H1 (cell line): ENCODE data around the gene MAPK8IP1. TPM values are rescaled to one million over a fixed set of nuclear protein-coding genes. Genes with fewer than 3 reads are reported as not detected.

Experiments used
- CTCF ChIA-PET: fragments of 300-600 bp; sonication (Branson Sonifier 250); formaldehyde crosslinking; loops from one replicate; lab custom pipeline; 2021; ENCODE audit not compliant: partially characterized antibody; lab: Charles Lee
- POLR2A ChIA-PET: fragments of 300-600 bp; sonication (Branson Sonifier 250); formaldehyde crosslinking; loops from one replicate; lab custom pipeline; 2021; ENCODE audit warnings: inconsistent platforms; ENCODE audit not compliant: partially characterized antibody; lab: Charles Lee
- DNase-seq, 2 experiments: peaks; one replicate each; pipeline versions ENCODE4 v3.0.0 to v3.0.0-alpha.2; 2010 to 2022; ENCODE audit warnings: low spot score in 2 of 2, low read depth in 1 of 2, mixed read lengths in 1 of 2
- FAIRE-seq: peaks from 2 replicates; lab custom pipeline; 2011; peaks lifted over from hg19 to GRCh38; lab: Jason Lieb, UNC
- H2AFZ ChIP-seq: 2 replicates; pipeline ENCODE4 v1.8.1; 2012; ENCODE audit warnings: low read length, inconsistent platforms
- H2AK5ac ChIP-seq: 2 replicates; pipeline ENCODE4 v1.6.1; 2013; ENCODE audit warnings: low read depth, low read length
- H2BK120ac ChIP-seq: replicated peaks from 2 replicates; pipeline ENCODE3; 2013; ENCODE audit warnings: low read depth, low read length, inconsistent platforms
- H2BK12ac ChIP-seq: 2 replicates; pipeline ENCODE4 v1.6.1; 2013; ENCODE audit warnings: low read depth, low read length
- H2BK15ac ChIP-seq: 2 replicates; pipeline ENCODE4 v1.6.1; 2013; ENCODE audit warnings: low read length
- H2BK20ac ChIP-seq: 2 replicates; pipeline ENCODE4 v1.6.1; 2013; ENCODE audit warnings: low read length
- H2BK5ac ChIP-seq: 2 replicates; pipeline ENCODE4 v1.6.1; 2013; ENCODE audit warnings: low read depth, low read length
- H3K14ac ChIP-seq: 2 replicates; pipeline ENCODE4 v1.6.1; 2013; ENCODE audit warnings: inconsistent platforms; ENCODE audit not compliant: insufficient read length
- H3K18ac ChIP-seq: 2 replicates; pipeline ENCODE4 v1.6.1; 2013; ENCODE audit warnings: low read length; ENCODE audit errors: extremely low read depth
- H3K23ac ChIP-seq: 2 replicates; pipeline ENCODE4 v1.6.1; 2013; ENCODE audit warnings: inconsistent platforms; ENCODE audit not compliant: insufficient read length
- H3K23me2 ChIP-seq: 2 replicates; pipeline ENCODE4 v1.6.1; 2013; ENCODE audit warnings: low read depth, low read length
- H3K27ac ChIP-seq: 2 replicates; pipeline ENCODE4 v1.6.1; 2011; ENCODE audit warnings: low read depth, low read length, inconsistent platforms
- H3K27me3 ChIP-seq, 4 experiments: replicated peaks in 1 of 4; 1 replicate in 1 of 4; 2 replicates in 3 of 4; pipeline versions ENCODE4 v1.6.1 to v1.8.1; 2011 to 2013; ENCODE audit warnings: low read length in 3 of 4, mild to moderate bottlenecking in 3 of 4, inconsistent platforms in 2 of 4, mixed read lengths in 2 of 4, moderate library complexity in 1 of 4; ENCODE audit not compliant: control insufficient read depth in 3 of 4, insufficient read depth in 3 of 4; ENCODE audit errors: extremely low read depth in 1 of 4
- H3K36me3 ChIP-seq, 4 experiments: 2 replicates each; pipeline versions ENCODE4 v1.6.1 to v1.8.1; 2011 to 2013; ENCODE audit warnings: mild to moderate bottlenecking in 4 of 4, low read length in 3 of 4, moderate library complexity in 2 of 4, control low read depth in 1 of 4, inconsistent platforms in 1 of 4; ENCODE audit not compliant: insufficient read depth in 4 of 4, control insufficient read depth in 2 of 4
- H3K4ac ChIP-seq: replicated peaks from 2 replicates; pipeline ENCODE3; 2013; ENCODE audit warnings: low read length, low read depth, mixed read lengths, inconsistent platforms; ENCODE audit not compliant: insufficient read length
- H3K4me1 ChIP-seq, 4 experiments: replicated peaks in 1 of 4; 1 replicate in 1 of 4; 2 replicates in 3 of 4; pipeline versions ENCODE4 v1.6.1 to v1.8.1; 2011 to 2013; ENCODE audit warnings: low read length in 3 of 4, inconsistent platforms in 2 of 4, mixed read lengths in 1 of 4; ENCODE audit not compliant: insufficient read depth in 4 of 4, control insufficient read depth in 3 of 4
- H3K4me2 ChIP-seq, 2 experiments: 2 replicates each; pipeline versions ENCODE4 v1.6.1 to v1.8.1; 2011 to 2013; ENCODE audit warnings: low read depth in 2 of 2, low read length in 2 of 2, control low read depth in 1 of 2, inconsistent platforms in 1 of 2, mild to moderate bottlenecking in 1 of 2; ENCODE audit not compliant: insufficient read depth in 1 of 2
- H3K4me3 ChIP-seq, 4 experiments: fragments of 200-600, 300-600 bp in 1 of 4; sonication (generic), shearing (Covaris generic), sonication (Bioruptor Twin) in 1 of 4; 2 replicates each; pipeline versions ENCODE4 v1.5.1 to v1.8.1; 2011 to 2016; ENCODE audit warnings: low read length in 4 of 4, low read depth in 3 of 4, control low read depth in 2 of 4, inconsistent platforms in 2 of 4, mild to moderate bottlenecking in 2 of 4, mixed read lengths in 1 of 4, moderate library complexity in 1 of 4; ENCODE audit not compliant: insufficient read depth in 2 of 4; ENCODE audit errors: extremely low read depth in 1 of 4
- H3K56ac ChIP-seq: replicated peaks from 2 replicates; pipeline ENCODE3; 2013; ENCODE audit warnings: low read depth, mild to moderate bottlenecking, mixed read lengths, low read length, inconsistent platforms; ENCODE audit not compliant: insufficient read length
- H3K79me1 ChIP-seq: 2 replicates; pipeline ENCODE4 v1.6.1; 2013; ENCODE audit warnings: low read depth, low read length, control low read depth
- H3K79me2 ChIP-seq, 2 experiments: 2 replicates each; pipeline versions ENCODE4 v1.6.1 to v1.8.1; 2012 to 2013; ENCODE audit warnings: low read length in 2 of 2, mild to moderate bottlenecking in 2 of 2, inconsistent platforms in 1 of 2; ENCODE audit not compliant: insufficient read depth in 2 of 2, control insufficient read depth in 1 of 2
- H3K9ac ChIP-seq, 4 experiments: replicated peaks in 1 of 4; 1 replicate in 1 of 4; 2 replicates in 3 of 4; pipeline versions ENCODE4 v1.6.1 to v1.8.1; 2011 to 2013; ENCODE audit warnings: low read depth in 3 of 4, low read length in 3 of 4, control low read depth in 2 of 4, mild to moderate bottlenecking in 2 of 4, moderate library complexity in 2 of 4, inconsistent platforms in 1 of 4; ENCODE audit errors: extremely low read depth in 1 of 4
- H3K9me3 ChIP-seq, 2 experiments: 2 replicates each; pipeline versions ENCODE4 v1.6.1 to v1.8.1; 2012 to 2013; ENCODE audit warnings: mild to moderate bottlenecking in 2 of 2, moderate library complexity in 2 of 2, control low read depth in 1 of 2, inconsistent platforms in 1 of 2, low read depth in 1 of 2, low read length in 1 of 2, mixed read lengths in 1 of 2; ENCODE audit not compliant: insufficient read depth in 2 of 2
- H4K20me1 ChIP-seq, 2 experiments: replicated peaks in 1 of 2; 2 replicates each; pipeline versions ENCODE3 to v1.8.1; 2011 to 2013; ENCODE audit warnings: inconsistent platforms in 2 of 2, low read length in 2 of 2, mild to moderate bottlenecking in 1 of 2; ENCODE audit not compliant: insufficient read depth in 2 of 2, control insufficient read depth in 1 of 2
- H4K5ac ChIP-seq: 2 replicates; pipeline ENCODE4 v1.6.1; 2013; ENCODE audit warnings: low read length, low read depth, mixed read lengths, inconsistent platforms; ENCODE audit not compliant: insufficient read length
- H4K8ac ChIP-seq: 2 replicates; pipeline ENCODE4 v1.8.0; 2013; ENCODE audit warnings: mild to moderate bottlenecking, moderate library complexity, low read length, inconsistent platforms; ENCODE audit not compliant: insufficient read depth; ENCODE audit errors: extremely low read depth
- H4K91ac ChIP-seq: replicated peaks from 2 replicates; pipeline ENCODE3; 2013; ENCODE audit warnings: low read length, mixed read lengths, inconsistent platforms; ENCODE audit not compliant: insufficient read length
- BACH1 ChIP-seq: IDR thresholded peaks from 2 replicates; pipeline ENCODE4 v1.6.1; 2012; ENCODE audit warnings: low read length, improper control_type of control experiment
- POLR2A ChIP-seq, 2 experiments: IDR thresholded peaks; 1 replicate in 1 of 2; 2 replicates in 1 of 2; pipeline ENCODE4 v1.6.1; 2011; ENCODE audit warnings: low read depth in 2 of 2, low read length in 2 of 2, mild to moderate bottlenecking in 2 of 2; ENCODE audit errors: control extremely low read depth in 1 of 2
- WGBS, 2 experiments: shearing (Covaris generic) in 1 of 2; methylation state at CpG; one replicate each; pipeline versions ENCODE4 v1.1.6 to v1.1.7; 2013 to 2015; ENCODE audit warnings: low lambda C conversion rate in 2 of 2, mixed read lengths in 2 of 2, inconsistent platforms in 1 of 2, low coverage in 1 of 2, missing lambda C conversion rate in 1 of 2; ENCODE audit not compliant: insufficient replicate concordance in 2 of 2, insufficient coverage in 1 of 2, insufficient read length in 1 of 2; ENCODE audit errors: extremely low coverage in 1 of 2, missing lambda C conversion rate in 1 of 2; 5-methylcytosine and 5-hydroxymethylcytosine counted together
- polyA plus RNA-seq, 7 experiments: library from polyadenylated mRNA; depleted of rRNA in 3 of 7; stranded (reverse) in 5 of 7; unstranded in 2 of 7; fragments of >200 nt in 5 of 7; fragments of 200-250 nt in 2 of 7; gene quantifications; 1 replicate in 5 of 7; 2 replicates in 1 of 7; 4 replicates in 1 of 7; pipeline versions ENCODE4 v1.2.1 to v1.2.3, GENCODE V29; 2011 to 2013; ENCODE audit warnings: missing spikeins in 2 of 7, mixed read lengths in 2 of 7
- total RNA-seq: library from RNA; stranded (reverse); fragmentation: NEBNext Ultra II Directional; extraction: Animal tissue kit (Norgen Biotek cat#: 25700); gene quantifications from 2 replicates; pipeline ENCODE4 v1.2.1, GENCODE V29; 2021

The MAPK8IP1 gene
- total and polyA plus RNA-seq, 2 of the 8 experiments (the other 6 are each of a cell fraction or from before 2014, with no cell fraction given), result 32.4 to 40.1 TPM

DNA sequence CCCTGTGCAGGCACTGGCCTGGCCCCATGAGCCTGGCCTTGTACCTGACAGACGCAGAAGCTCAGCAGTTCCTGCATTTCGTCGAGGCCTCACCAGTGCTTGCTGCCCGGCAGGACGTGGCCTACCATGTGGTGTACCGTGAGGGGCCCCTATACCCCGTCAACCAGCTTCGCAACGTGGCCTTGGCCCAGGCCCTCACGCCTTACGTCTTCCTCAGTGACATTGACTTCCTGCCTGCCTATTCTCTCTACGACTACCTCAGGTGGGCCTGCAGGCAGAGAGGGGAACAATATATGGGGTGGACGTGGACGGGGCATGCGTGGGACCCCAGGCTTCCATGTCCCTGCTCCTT, 41.9 kb downstream of the MAPK8IP1 start:
- Histone ChIP-seq H3K79me2 (peaks cover 0 to 11% of the 10 kb centered on the region in 2 experiments; a peak in 1 of 4 replicates), H3K36me3 (peaks cover 5 to 35% (median 24%) of the 10 kb centered on the region in 4 experiments; a peak in 7 of 8 replicates), H3K9ac (no peak overlapping the region), H2BK15ac (no peak overlapping the region), H3K79me1 (peaks cover 15% of the 10 kb centered on the region), H3K23ac (no peak overlapping the region), H3K27ac (no peak overlapping the region), H3K23me2 (peaks cover 5% of the 10 kb centered on the region; the same call in 1 of the 2 replicates), H3K14ac (no peak overlapping the region), H3K18ac (no peak overlapping the region), H3K4me3 (no peak overlapping the region), H4K20me1 (peaks cover 10 to 20% of the 10 kb centered on the region in 2 experiments), H3K27me3 (no peaks in the 10 kb centered on the region), H2BK20ac (no peak overlapping the region), H2BK5ac (no peak overlapping the region), H2BK12ac (no peak overlapping the region), H3K4me2 (no peak overlapping the region), H2AK5ac (no peak overlapping the region), H4K8ac (no peak overlapping the region), H3K9me3 (no peaks in the 10 kb centered on the region), H3K56ac (no peak overlapping the region), H2BK120ac (no peak overlapping the region), H4K91ac (no peak overlapping the region), H4K5ac (no peak overlapping the region), H3K4ac (no peak overlapping the region), H2AFZ (no peak overlapping the region), H3K4me1 (peaks cover 0 to 6% (median 3%) of the 10 kb centered on the region in 4 experiments; a peak in 3 of 7 replicates)
- 83% methylated on average over 15 of the region's 15 CpGs; no CpG with 5 or more reads in 1 of the 2 experiments for WGBS, 2 experiments
- DNase-seq (no peak), FAIRE-seq (no peak)
- TF ChIP-seq POLR2A (IDR thresholded peaks at IDR 0.05; ENCODE audit: control extremely low read depth in 1 of 2, low read depth in 2 of 2, low read length in 2 of 2), result 0 out of 3 replicates have a peak, but pooled peaks of 1 of the 2 experiments have one; percentile 37
- TF ChIP-seq BACH1, result no peak
- CTCF ChIA-PET, result interaction anchor here (0.9 to 4.0 kb wide), 5 partner anchors 38 to 138 kb away, joined by 3 to 26 read pairs (median 4); no protein-coding TSS in a partner anchor
- POLR2A ChIA-PET, result interaction anchor here (0.8 to 9.8 kb wide), 10 partner anchors 8 to 416 kb away, joined by 3 to 115 read pairs (median 4); partner anchors contain the start of gene PEX16
